Hepatocyte (in vitro differentiated cells): ENCODE results near the gene ARL5A. TPM values are rescaled to one million over a fixed set of nuclear protein-coding genes. Genes with fewer than 3 reads are reported as not detected.

Source experiments
- DNase-seq: peaks from one replicate; pipeline ENCODE4 v3.0.0-alpha.2; 2016; ENCODE audit warnings: low spot score
- H2AFZ ChIP-seq: fragments of 200-600 bp; sonication (generic); 2 replicates; pipeline ENCODE4 v1.6.0; 2016; ENCODE audit warnings: antibody characterized with exemption, mild to moderate bottlenecking
- H3K27ac ChIP-seq: fragments of 200-600 bp; sonication (generic); 2 replicates; pipeline ENCODE4 v1.5.1; 2016; ENCODE audit warnings: mild to moderate bottlenecking
- H3K27me3 ChIP-seq: fragments of 200-600 bp; sonication (generic); 2 replicates; pipeline ENCODE4 v1.6.1; 2016
- H3K36me3 ChIP-seq: fragments of 200-600 bp; sonication (generic); replicated peaks from 2 replicates; pipeline ENCODE4 v1.5.1; 2016; ENCODE audit warnings: low read depth; ENCODE audit not compliant: insufficient read depth
- H3K4me1 ChIP-seq: fragments of 200-600 bp; sonication (generic); 2 replicates; pipeline ENCODE4 v1.5.1; 2016; ENCODE audit warnings: mild to moderate bottlenecking, moderate library complexity; ENCODE audit not compliant: insufficient read depth
- H3K4me2 ChIP-seq: fragments of 200-600 bp; sonication (generic); 2 replicates; pipeline ENCODE4 v1.6.0; 2016
- H3K4me3 ChIP-seq: fragments of 200-600 bp; sonication (generic); 2 replicates; pipeline ENCODE4 v1.5.1; 2016; ENCODE audit warnings: mild to moderate bottlenecking
- H3K79me2 ChIP-seq: fragments of 200-600 bp; sonication (generic); 2 replicates; pipeline ENCODE4 v1.6.0; 2017; ENCODE audit warnings: mild to moderate bottlenecking
- H3K9me2 ChIP-seq: fragments of 200-600 bp; sonication (generic); replicated peaks from 2 replicates; pipeline ENCODE4 v1.6.0; 2017; ENCODE audit warnings: mild to moderate bottlenecking; ENCODE audit not compliant: insufficient read depth
- H3K9me3 ChIP-seq: fragments of 200-600 bp; sonication (generic); 2 replicates; pipeline ENCODE4 v1.5.1; 2016; ENCODE audit warnings: low read depth, mild to moderate bottlenecking
- H4K20me1 ChIP-seq: fragments of 200-600 bp; sonication (generic); 2 replicates; pipeline ENCODE4 v1.6.0; 2016; ENCODE audit warnings: mild to moderate bottlenecking; ENCODE audit not compliant: insufficient read depth, poor library complexity, severe bottlenecking
- CTCF ChIP-seq: fragments of 200-600 bp; sonication (generic); IDR thresholded peaks from 2 replicates; pipeline ENCODE4 v1.5.1; 2016; ENCODE audit warnings: antibody characterized with exemption, mild to moderate bottlenecking; ENCODE audit not compliant: poor library complexity
- EZH2 ChIP-seq: fragments of 200-600 bp; sonication (generic); IDR thresholded peaks from 2 replicates; pipeline ENCODE4 v1.6.1; 2016; ENCODE audit warnings: antibody characterized with exemption, mild to moderate bottlenecking, borderline replicate concordance
- EZH2phosphoT487 ChIP-seq: fragments of 200-600 bp; sonication (generic); IDR thresholded peaks from one replicate; pipeline ENCODE4 v1.6.1; 2018; ENCODE audit warnings: antibody characterized with exemption, mild to moderate bottlenecking, low read depth, moderate library complexity; ENCODE audit not compliant: unreplicated experiment, severe bottlenecking
- WGBS: methylation state at CpG from one replicate; pipeline ENCODE4 v1.1.6; 2016; ENCODE audit warnings: low lambda C conversion rate; ENCODE audit errors: missing lambda C conversion rate; 5-methylcytosine and 5-hydroxymethylcytosine counted together
- polyA plus RNA-seq: library from polyadenylated mRNA; unstranded; fragments of >200 nt; fragmentation: Nextera tagmentation; extraction: Ambion mirVana; gene quantifications from 2 replicates; pipeline ENCODE4 v1.2.1, GENCODE V29; 2016
- total RNA-seq: library from RNA; depleted of rRNA; stranded (reverse); fragments of >200 nt; gene quantifications from 2 replicates; pipeline ENCODE4 v1.2.3, GENCODE V29; 2014

The ARL5A gene
- total and polyA plus RNA-seq, 2 experiments from 2014 or later = 23.2 to 68.3 TPM

- Histone ChIP-seq H3K9me2 (no peaks in the 10 kb centered on the region), H2AFZ (no peak overlapping the region), H3K4me1 (peaks cover 5% of the 10 kb centered on the region), H3K4me3 (no peak overlapping the region), H3K27ac (no peak overlapping the region), H4K20me1 (peaks cover 11% of the 10 kb centered on the region), H3K36me3 (no peaks in the 10 kb centered on the region), H3K79me2 (peaks cover 21% of the 10 kb centered on the region), H3K9me3 (no peaks in the 10 kb centered on the region), H3K4me2 (no peak overlapping the region), H3K27me3 (no peaks in the 10 kb centered on the region)
- WGBS = 89% methylated on average over 2 of the region's 2 CpGs
- DNase-seq = no peak
- no peak for TF ChIP-seq CTCF
- TF ChIP-seq EZH2 = no peak
- no peak for TF ChIP-seq EZH2phosphoT487
Observed at GRCh38 chr2:151830961-151831360, 2.7 kb upstream of the ARL5A start.

GRCh38 chr2:151828890-151829324 lies 686 bp upstream of the ARL5A start:
- H3K27ac ChIP-seq = peak overlapping the region; percentile 87
- H3K4me3 ChIP-seq = peak overlapping the region; percentile 25
- H3K4me1 ChIP-seq = peaks cover 23% of the 10 kb centered on the region
- 85% methylated on average over 5 of the region's 5 CpGs for WGBS
- H3K36me3 ChIP-seq = no peaks in the 10 kb centered on the region
- H3K27me3 ChIP-seq = no peaks in the 10 kb centered on the region
- TF ChIP-seq CTCF (peak; percentile 2), EZH2phosphoT487 (no peak), EZH2 (no peak)
- peak overlapping the region; percentile 91 for H2AFZ ChIP-seq
- H3K9me2 ChIP-seq = no peaks in the 10 kb centered on the region
- DNase-seq = no peak
- H3K79me2 ChIP-seq = peaks cover 42% of the 10 kb centered on the region
- H3K9me3 ChIP-seq = no peaks in the 10 kb centered on the region
- peaks cover 23% of the 10 kb centered on the region for H4K20me1 ChIP-seq
- peak overlapping the region; percentile 79 for H3K4me2 ChIP-seq

DNA sequence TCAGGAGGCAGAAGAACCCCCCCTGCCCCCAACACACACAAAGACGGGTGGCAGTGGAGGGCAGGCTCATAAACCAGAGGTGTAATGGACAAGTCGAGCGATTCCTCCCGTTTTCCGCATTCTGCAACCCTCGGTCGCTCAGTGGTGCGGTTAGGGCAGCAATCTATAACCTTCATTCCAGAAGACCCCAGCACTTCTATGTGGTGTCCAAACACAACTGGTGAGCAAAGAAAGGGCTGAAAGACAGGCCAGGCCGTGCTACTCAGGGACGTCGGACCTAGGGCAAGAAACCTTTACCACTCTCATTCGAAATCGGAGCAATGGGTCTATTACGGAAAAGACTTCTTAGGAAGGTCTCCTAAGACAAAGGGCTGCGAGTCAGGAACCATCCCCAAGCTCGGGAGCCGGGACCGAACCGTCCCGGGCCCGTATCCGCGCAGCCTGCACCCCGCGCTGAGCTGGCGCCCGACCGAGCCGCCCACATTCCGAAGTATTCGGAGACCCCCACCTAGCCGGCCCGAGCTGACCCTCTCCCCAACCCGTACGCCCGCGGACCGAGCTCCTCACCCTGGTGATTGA lies 568 bp downstream of the ARL5A start:
- H3K9me3 ChIP-seq = no peaks in the 10 kb centered on the region
- no peaks in the 10 kb centered on the region for H3K36me3 ChIP-seq
- peaks cover 36% of the 10 kb centered on the region for H4K20me1 ChIP-seq
- peak overlapping the region; percentile 95 for H3K4me3 ChIP-seq
- H3K9me2 ChIP-seq = no peaks in the 10 kb centered on the region
- peaks cover 54% of the 10 kb centered on the region for H3K79me2 ChIP-seq
- DNase-seq = peak; percentile 43
- peak overlapping the region; percentile 85 for H2AFZ ChIP-seq
- H3K4me1 ChIP-seq = peaks cover 23% of the 10 kb centered on the region
- TF ChIP-seq CTCF = no peak
- no peak for TF ChIP-seq EZH2phosphoT487
- no peak for TF ChIP-seq EZH2
- no peaks in the 10 kb centered on the region for H3K27me3 ChIP-seq
- 1% methylated on average over 37 of the region's 38 CpGs for WGBS
- peak overlapping the region; percentile 88 for H3K27ac ChIP-seq
- H3K4me2 ChIP-seq = peak overlapping the region; percentile 79
